ENCODE data around the gene RHBDF1. TPM values are rescaled to one million over a fixed set of nuclear protein-coding genes. Genes with fewer than 3 reads are reported as not detected.

RHBDF1 gene
- total RNA-seq, 5 donors from 2014 or later (not counting 1 experiment from before 2014, with no cell fraction given), result 0.19 to 0.93 (median 0.53) TPM

DNA sequence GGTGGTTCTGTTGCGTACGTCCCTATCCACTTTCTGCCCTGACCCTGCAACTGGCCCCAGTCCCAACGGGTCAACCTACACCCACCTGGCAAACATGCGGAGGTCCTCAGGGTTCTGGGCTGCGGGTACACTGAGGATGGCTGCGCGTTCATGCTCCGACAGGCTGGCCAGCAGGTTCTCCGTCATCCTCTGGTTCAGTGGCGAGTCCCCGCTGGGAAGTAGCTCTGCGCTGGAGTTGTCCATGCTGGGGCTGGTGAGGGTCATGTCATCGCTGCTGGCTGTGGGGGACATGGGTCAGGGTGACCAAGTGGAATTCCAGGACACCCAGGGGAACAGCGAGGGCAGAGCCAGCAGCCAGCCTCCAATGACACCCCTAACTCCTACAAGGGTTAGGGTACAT lies 16.2 kb upstream of the RHBDF1 start:
- no peak for DNase-seq
- no peak overlapping the region for H3K27ac ChIP-seq (ENCODE audit: low read length)
- Mint-ChIP-seq H3K36me3 (peaks cover 10% of the 10 kb centered on the region), H3K4me1 (peaks cover 15 to 22% (median 16%) of the 10 kb centered on the region in 3 donors), H3K9me3 (no peaks in the 10 kb centered on the region), H3K27me3 (no peaks in the 10 kb centered on the region), H3K4me3 (no peak overlapping the region), H3K27ac (no peak overlapping the region)
- H3K36me3 ChIP-seq (ENCODE audit: control insufficient read depth in 2 of 2, extremely low read depth in 1 of 2, insufficient read depth in 1 of 2, low read length in 1 of 2), result peaks cover 10 to 43% of the 10 kb centered on the region in 2 donors
- CTCF ChIA-PET, result no interaction called here
- H3K27me3 ChIP-seq (replicated peaks in 1 of 2; ENCODE audit: control insufficient read depth in 2 of 2, extremely low read depth in 1 of 2, insufficient read depth in 2 of 2, low read length in 1 of 2), result no peaks in the 10 kb centered on the region
- ATAC-seq (replicated peaks in 1 of 4), result no peak
- H3K9me3 ChIP-seq, result no peaks in the 10 kb centered on the region
- POLR2A ChIA-PET, result no interaction called here
- H3K4me3 ChIP-seq (ENCODE audit: control insufficient read depth in 1 of 2, extremely low read depth in 1 of 2, low read length in 1 of 2), result no peak overlapping the region
- H3K4me1 ChIP-seq (ENCODE audit: control insufficient read depth in 1 of 2, extremely low read depth in 1 of 2, insufficient read depth in 2 of 2, low read length in 2 of 2), result peaks cover 7 to 20% of the 10 kb centered on the region in 2 experiments
- WGBS (ENCODE audit: insufficient coverage), result 100% methylated on average over 8 of the region's 14 CpGs

DNA sequence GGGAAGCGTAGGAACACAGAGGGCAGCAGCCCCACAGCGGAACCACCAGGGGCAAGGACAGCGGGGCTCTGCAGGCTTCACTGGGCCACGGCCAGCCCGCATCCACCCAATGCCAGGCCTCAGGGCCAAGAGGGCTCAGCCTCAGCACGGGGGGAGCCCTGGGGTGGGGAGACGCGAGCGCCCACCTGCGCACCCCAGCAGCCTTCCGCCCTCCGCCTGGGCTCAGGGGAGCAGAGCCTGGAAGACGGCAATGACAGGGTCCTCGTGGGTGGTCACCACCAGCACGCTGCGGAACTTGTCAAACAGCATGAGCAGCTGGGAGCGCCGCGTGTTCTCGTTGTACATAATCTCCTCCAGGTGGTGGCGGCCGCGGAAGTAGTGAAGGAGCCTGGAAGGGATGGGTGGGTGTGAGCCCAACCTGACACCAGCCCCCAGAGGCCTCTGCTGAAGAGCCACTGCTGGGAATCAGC lies 14.1 kb upstream of the RHBDF1 start:
- no peak overlapping the region for H3K4me3 ChIP-seq (ENCODE audit: control insufficient read depth in 1 of 2, extremely low read depth in 1 of 2, low read length in 1 of 2)
- H3K4me1 Mint-ChIP-seq, result peaks cover 18 to 32% (median 25%) of the 10 kb centered on the region in 3 donors
- H3K36me3 Mint-ChIP-seq, result peaks cover 10% of the 10 kb centered on the region
- CTCF ChIA-PET, result interaction anchor here in 1 of 2 donors (0.6 kb wide), 1 partner anchor 11 kb away, joined by 4 read pairs; no protein-coding TSS in a partner anchor
- ATAC-seq (replicated peaks in 1 of 4) (no peak), DNase-seq (no peak)
- POLR2A ChIA-PET, result interaction anchor here in 1 of 2 donors (0.5 kb wide), 1 partner anchor 12 kb away, joined by 3 read pairs; no protein-coding TSS in a partner anchor
- H3K4me3 Mint-ChIP-seq, result no peak overlapping the region
- H3K4me1 ChIP-seq (ENCODE audit: control insufficient read depth in 1 of 2, extremely low read depth in 1 of 2, insufficient read depth in 2 of 2, low read length in 2 of 2), result peaks cover 7 to 30% of the 10 kb centered on the region in 2 experiments
- no peaks in the 10 kb centered on the region for H3K9me3 ChIP-seq
- H3K27me3 Mint-ChIP-seq, result no peaks in the 10 kb centered on the region
- H3K27me3 ChIP-seq (replicated peaks in 1 of 2; ENCODE audit: control insufficient read depth in 2 of 2, extremely low read depth in 1 of 2, insufficient read depth in 2 of 2, low read length in 1 of 2), result no peaks in the 10 kb centered on the region
- H3K27ac Mint-ChIP-seq, result no peak overlapping the region
- no peaks in the 10 kb centered on the region for H3K9me3 Mint-ChIP-seq
- no peak overlapping the region for H3K27ac ChIP-seq (ENCODE audit: low read length)
- H3K36me3 ChIP-seq (ENCODE audit: control insufficient read depth in 2 of 2, extremely low read depth in 1 of 2, insufficient read depth in 1 of 2, low read length in 1 of 2), result peaks cover 12 to 42% of the 10 kb centered on the region in 2 donors
- WGBS (ENCODE audit: insufficient coverage), result 93% methylated on average over 15 of the region's 23 CpGs

GRCh38 chr16:85865-86264 lies 13.4 kb upstream of the RHBDF1 start:
- ChIA-PET CTCF (no interaction called here), POLR2A (no interaction called here)
- peaks cover 10% of the 10 kb centered on the region for H3K36me3 Mint-ChIP-seq
- peaks cover 12 to 42% of the 10 kb centered on the region in 2 donors for H3K36me3 ChIP-seq (ENCODE audit: control insufficient read depth in 2 of 2, extremely low read depth in 1 of 2, insufficient read depth in 1 of 2, low read length in 1 of 2)
- H3K4me1 Mint-ChIP-seq, result peaks cover 18 to 32% (median 25%) of the 10 kb centered on the region in 3 donors
- WGBS (ENCODE audit: insufficient coverage), result 78% methylated on average over 9 of the region's 9 CpGs
- DNase-seq, result no peak
- peak overlapping the region in 1 of 2 donors; percentile 66 for H3K27ac Mint-ChIP-seq
- H3K4me3 Mint-ChIP-seq, result no peak overlapping the region
- H3K9me3 Mint-ChIP-seq, result no peaks in the 10 kb centered on the region
- H3K27ac ChIP-seq (ENCODE audit: low read length), result no peak overlapping the region
- no peak overlapping the region for H3K4me3 ChIP-seq (ENCODE audit: control insufficient read depth in 1 of 2, extremely low read depth in 1 of 2, low read length in 1 of 2)
- H3K9me3 ChIP-seq, result no peaks in the 10 kb centered on the region
- no peaks in the 10 kb centered on the region for H3K27me3 ChIP-seq (replicated peaks in 1 of 2; ENCODE audit: control insufficient read depth in 2 of 2, extremely low read depth in 1 of 2, insufficient read depth in 2 of 2, low read length in 1 of 2)
- H3K27me3 Mint-ChIP-seq, result no peaks in the 10 kb centered on the region
- H3K4me1 ChIP-seq (ENCODE audit: control insufficient read depth in 1 of 2, extremely low read depth in 1 of 2, insufficient read depth in 2 of 2, low read length in 2 of 2), result peaks cover 7 to 30% of the 10 kb centered on the region in 2 experiments
- ATAC-seq (replicated peaks in 1 of 4), result no peak

GRCh38 chr16:85407-85782 lies 13.0 kb upstream of the RHBDF1 start:
- Mint-ChIP-seq H3K36me3 (peaks cover 6% of the 10 kb centered on the region), H3K27ac (peak overlapping the region in 1 of 2 donors; percentile 90), H3K9me3 (no peaks in the 10 kb centered on the region), H3K4me1 (peaks cover 18 to 32% (median 25%) of the 10 kb centered on the region in 3 donors), H3K4me3 (no peak overlapping the region), H3K27me3 (no peaks in the 10 kb centered on the region)
- H3K4me3 ChIP-seq (ENCODE audit: control insufficient read depth in 1 of 2, extremely low read depth in 1 of 2, low read length in 1 of 2), result no peak overlapping the region
- ATAC-seq (replicated peaks in 1 of 4) (no peak), DNase-seq (no peak)
- WGBS (ENCODE audit: insufficient coverage), result 95% methylated on average over 18 of the region's 18 CpGs
- POLR2A ChIA-PET, result no interaction called here
- CTCF ChIA-PET, result no interaction called here
- peaks cover 12 to 40% of the 10 kb centered on the region in 2 donors for H3K36me3 ChIP-seq (ENCODE audit: control insufficient read depth in 2 of 2, extremely low read depth in 1 of 2, insufficient read depth in 1 of 2, low read length in 1 of 2)
- no peaks in the 10 kb centered on the region for H3K27me3 ChIP-seq (replicated peaks in 1 of 2; ENCODE audit: control insufficient read depth in 2 of 2, extremely low read depth in 1 of 2, insufficient read depth in 2 of 2, low read length in 1 of 2)
- H3K4me1 ChIP-seq (ENCODE audit: control insufficient read depth in 1 of 2, extremely low read depth in 1 of 2, insufficient read depth in 2 of 2, low read length in 2 of 2), result peaks cover 7 to 30% of the 10 kb centered on the region in 2 experiments
- H3K9me3 ChIP-seq, result no peaks in the 10 kb centered on the region
- H3K27ac ChIP-seq (ENCODE audit: low read length), result peak overlapping the region; percentile 32

DNA sequence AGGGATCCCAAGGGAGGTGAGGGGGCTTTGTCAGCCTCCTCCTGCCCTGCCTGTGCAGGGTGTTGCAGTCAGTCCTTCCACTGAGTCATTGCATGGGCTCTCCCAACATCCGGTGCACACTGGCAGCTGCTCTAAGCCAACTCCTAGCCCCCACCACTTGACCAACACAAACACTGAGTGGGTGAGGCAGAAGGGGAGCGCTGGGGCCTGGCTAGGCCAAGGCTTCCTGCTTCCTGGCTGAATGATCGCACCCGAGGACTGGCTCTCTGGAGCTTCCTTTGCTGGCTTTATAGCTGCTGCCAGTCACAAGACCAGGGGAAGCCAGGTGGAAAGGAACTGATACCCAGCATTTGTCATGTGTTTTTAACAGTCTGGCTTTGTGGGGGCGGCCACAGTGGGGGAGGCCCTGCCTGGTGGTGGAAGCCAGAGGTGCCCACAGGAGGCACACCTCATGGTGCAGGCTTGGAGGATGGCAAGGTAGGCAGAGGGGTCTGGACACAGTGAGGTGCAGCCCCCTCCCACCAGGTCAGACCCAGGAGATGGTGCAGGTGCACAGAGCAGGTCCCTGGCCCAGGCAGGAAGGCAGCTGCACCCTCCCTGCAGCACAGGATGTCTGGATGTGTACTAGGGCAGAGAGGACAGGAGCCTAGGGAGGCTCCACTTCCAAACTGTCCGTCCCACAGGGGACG lies 12.4 kb upstream of the RHBDF1 start:
- Histone ChIP-seq H3K36me3 (ENCODE audit: control insufficient read depth in 2 of 2, extremely low read depth in 1 of 2, insufficient read depth in 1 of 2, low read length in 1 of 2) (peaks cover 12 to 35% of the 10 kb centered on the region in 2 donors), H3K27me3 (replicated peaks in 1 of 2; ENCODE audit: control insufficient read depth in 2 of 2, extremely low read depth in 1 of 2, insufficient read depth in 2 of 2, low read length in 1 of 2) (no peaks in the 10 kb centered on the region), H3K9me3 (no peaks in the 10 kb centered on the region), H3K4me1 (ENCODE audit: control insufficient read depth in 1 of 2, extremely low read depth in 1 of 2, insufficient read depth in 2 of 2, low read length in 2 of 2) (peaks cover 7 to 30% of the 10 kb centered on the region in 2 experiments), H3K27ac (ENCODE audit: low read length) (peak overlapping the region; percentile 32), H3K4me3 (ENCODE audit: control insufficient read depth in 1 of 2, extremely low read depth in 1 of 2, low read length in 1 of 2) (no peak overlapping the region)
- Mint-ChIP-seq H3K36me3 (peaks cover 4% of the 10 kb centered on the region), H3K4me3 (no peak overlapping the region), H3K9me3 (no peaks in the 10 kb centered on the region), H3K27ac (peak overlapping the region; percentile 84 to 90), H3K4me1 (peaks cover 18 to 34% (median 25%) of the 10 kb centered on the region in 3 donors), H3K27me3 (no peaks in the 10 kb centered on the region)
- WGBS (ENCODE audit: insufficient coverage), result 35% methylated on average over 5 of the region's 7 CpGs
- ATAC-seq (replicated peaks in 1 of 4), result peak; percentile 58 to 75 (median 65)
- peak in 8 of 35 experiments; percentile 5 to 31 (median 19) for DNase-seq
- ChIA-PET POLR2A (no interaction called here), CTCF (no interaction called here)

DNA sequence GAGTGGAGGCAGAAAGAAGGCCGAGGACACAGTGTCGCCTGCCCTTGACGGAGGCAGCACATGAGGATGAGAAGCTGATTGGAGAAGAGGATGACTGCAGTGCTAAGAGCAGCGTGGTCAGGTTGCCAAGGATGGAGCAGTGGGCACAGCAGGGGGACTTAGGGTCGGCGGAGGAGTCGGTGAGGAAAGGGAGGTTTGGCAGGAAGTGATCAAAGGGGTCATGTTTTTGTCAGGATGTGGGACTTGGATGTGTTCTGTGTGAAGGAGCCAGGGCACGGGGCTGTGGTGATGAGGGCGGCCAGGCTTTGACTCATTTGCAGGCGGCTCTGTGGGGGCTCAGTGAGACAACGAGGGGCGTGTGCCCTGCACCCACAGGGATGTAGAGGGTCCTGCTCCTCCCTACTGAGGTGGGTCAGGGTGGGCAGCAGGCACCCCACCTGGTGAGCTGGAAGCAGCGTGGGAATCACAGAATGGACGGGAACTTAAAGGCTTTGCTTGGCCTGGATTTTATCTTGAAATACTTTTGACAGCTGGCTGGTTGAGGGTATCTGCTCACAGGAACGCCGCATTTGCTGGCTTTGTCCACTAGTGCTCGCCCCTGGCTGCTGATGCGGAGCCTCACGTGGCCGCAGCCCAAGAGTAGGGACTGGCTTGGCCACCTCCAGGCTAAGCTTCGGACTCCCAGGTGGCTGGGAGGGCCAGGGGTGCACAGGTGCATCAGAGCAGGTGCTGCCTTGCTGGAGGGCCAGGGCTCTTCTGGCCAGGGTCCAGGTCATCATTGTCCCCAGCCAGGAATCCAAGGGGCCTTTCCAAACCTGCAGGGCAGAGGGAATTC lies 11.6 kb upstream of the RHBDF1 start:
- WGBS (ENCODE audit: insufficient coverage), result 62% methylated on average over 21 of the region's 21 CpGs
- DNase-seq (no peak), ATAC-seq (replicated peaks in 1 of 4) (peak in 2 of 4 experiments; percentile 23 to 33)
- Mint-ChIP-seq H3K9me3 (no peaks in the 10 kb centered on the region), H3K4me1 (peaks cover 21 to 42% (median 27%) of the 10 kb centered on the region in 3 donors), H3K36me3 (peaks cover 4% of the 10 kb centered on the region), H3K27ac (peak overlapping the region; percentile 90), H3K4me3 (peak overlapping the region in 2 of 3 donors; percentile 11 to 13), H3K27me3 (no peaks in the 10 kb centered on the region)
- ChIA-PET POLR2A (no interaction called here), CTCF (no interaction called here)
- Histone ChIP-seq H3K4me1 (ENCODE audit: control insufficient read depth in 1 of 2, extremely low read depth in 1 of 2, insufficient read depth in 2 of 2, low read length in 2 of 2) (peaks cover 8 to 34% of the 10 kb centered on the region in 2 experiments), H3K27me3 (replicated peaks in 1 of 2; ENCODE audit: control insufficient read depth in 2 of 2, extremely low read depth in 1 of 2, insufficient read depth in 2 of 2, low read length in 1 of 2) (no peaks in the 10 kb centered on the region), H3K4me3 (ENCODE audit: control insufficient read depth in 1 of 2, extremely low read depth in 1 of 2, low read length in 1 of 2) (no peak overlapping the region), H3K9me3 (no peaks in the 10 kb centered on the region), H3K27ac (ENCODE audit: low read length) (peak overlapping the region; percentile 32), H3K36me3 (ENCODE audit: control insufficient read depth in 2 of 2, extremely low read depth in 1 of 2, insufficient read depth in 1 of 2, low read length in 1 of 2) (peaks cover 12 to 31% of the 10 kb centered on the region in 2 donors)

All from T-cell (primary cell).